ENCODE results near the gene CSAD. TPM values are rescaled to one million over a fixed set of nuclear protein-coding genes. Genes with fewer than 3 reads are reported as not detected.
A peak's percentile ranks its signal among the peaks of the same experiment; 100 is the strongest.

Gene CSAD
- total and polyA plus RNA-seq, 2 of the 13 experiments (the other 11 are each of a cell fraction or from before 2014, with no cell fraction given) = 7.2 to 23.5 TPM

- TF ChIP-seq ZNF629 (CRISPR knock-in tag; conservative IDR thresholded peaks at IDR 0.05) (no peak), MIXL1 (CRISPR knock-in tag; IDR thresholded peaks at IDR 0.05) (peak; percentile 43; the same call in 1 of the 2 replicates), ARID5B (CRISPR knock-in tag; IDR thresholded peaks at IDR 0.05) (peak; percentile 93), RAD51 (IDR thresholded peaks at IDR 0.05; ENCODE audit: borderline replicate concordance) (no peak), ZFP37 (CRISPR knock-in tag; IDR thresholded peaks at IDR 0.05; ENCODE audit: borderline replicate concordance) (no peak), SYNCRIP (IDR thresholded peaks at IDR 0.05; ENCODE audit: insufficient read depth, low read depth, low read length) (no peak), JUN (CRISPR knock-in tag; IDR thresholded peaks at IDR 0.05) (no peak), ARNTL (CRISPR knock-in tag; IDR thresholded peaks at IDR 0.05) (no peak), ZNF142 (CRISPR knock-in tag; IDR thresholded peaks at IDR 0.05) (no peak), ZZZ3 (CRISPR knock-in tag; IDR thresholded peaks at IDR 0.05; ENCODE audit: borderline replicate concordance) (peak; percentile 100; the same call in 1 of the 2 replicates), ZNF530 (CRISPR knock-in tag; IDR thresholded peaks at IDR 0.05; ENCODE audit: low read depth) (no peak), HNRNPH1 (optimal IDR thresholded peaks at IDR 0.05; ENCODE audit: low read depth, low read length) (no peak), ZNF331 (CRISPR knock-in tag; IDR thresholded peaks at IDR 0.05) (peak; percentile 33; the same call in 1 of the 2 replicates), MAFK (conservative IDR thresholded peaks at IDR 0.05 in 1 of 2, IDR thresholded peaks at IDR 0.05 in 1 of 2; ENCODE audit: low read length in 2 of 2) (no peak), PRPF4 (IDR thresholded peaks at IDR 0.05; ENCODE audit: low read depth, low read length, poor library complexity, severe bottlenecking) (no peak), SRSF9 (IDR thresholded peaks at IDR 0.05; ENCODE audit: borderline replicate concordance, insufficient read depth, low read depth, low read length, poor library complexity, severe bottlenecking) (no peak), MEIS2 (CRISPR knock-in tag; IDR thresholded peaks at IDR 0.05) (peak; percentile 58)
These were observed 35.1 kb downstream of the CSAD start (continued) for GRCh38 chr12:53145383-53146260.

Data from HepG2 (cell line).